SK-N-SH treated with all-trans-retinoic acid at 6 μM for 48 hours (cell line): ENCODE data around the gene TSHZ2.

Experiments used
- ARNTL ChIP-seq: fragments of 450-650 bp; formaldehyde crosslinking; IDR thresholded peaks from 2 replicates; pipeline ENCODE4 v1.5.0; 2020; ENCODE audit warnings: low read depth, mild to moderate bottlenecking, moderate library complexity, borderline replicate concordance
- BACH2 ChIP-seq: fragments of 250-450 bp; sonication (Bioruptor Pico); IDR thresholded peaks from 2 replicates; pipeline ENCODE4 v1.9.0; 2021; ENCODE audit warnings: mild to moderate bottlenecking, borderline replicate concordance
- CREB5 ChIP-seq: fragments of 250-450 bp; sonication (Bioruptor Pico); IDR thresholded peaks from 2 replicates; pipeline ENCODE4 v1.5.1; 2020; ENCODE audit warnings: low read depth, mild to moderate bottlenecking, moderate library complexity
- CSDC2 ChIP-seq: fragments of 250-450 bp; sonication (Bioruptor Pico); IDR thresholded peaks from 2 replicates; pipeline ENCODE4 v1.5.0; 2020; ENCODE audit warnings: mild to moderate bottlenecking, moderate library complexity
- CSRNP3 ChIP-seq: fragments of 250-450 bp; sonication (Bioruptor Pico); IDR thresholded peaks from 2 replicates; pipeline ENCODE4 v1.5.1; 2021; ENCODE audit warnings: mild to moderate bottlenecking, moderate library complexity
- GLIS3 ChIP-seq: fragments of 250-450 bp; sonication (Bioruptor Pico); IDR thresholded peaks from 2 replicates; pipeline ENCODE4 v1.5.0; 2020; ENCODE audit warnings: mild to moderate bottlenecking, moderate library complexity
- PATZ1 ChIP-seq: fragments of 250-450 bp; sonication (Bioruptor Pico); IDR thresholded peaks from 2 replicates; pipeline ENCODE4 v1.8.0; 2020; ENCODE audit warnings: mild to moderate bottlenecking, moderate library complexity, borderline replicate concordance
- POU6F1 ChIP-seq: fragments of 250-450 bp; sonication (Bioruptor Pico); IDR thresholded peaks from 2 replicates; pipeline ENCODE4 v1.8.0; 2021; ENCODE audit warnings: low read depth, mild to moderate bottlenecking, moderate library complexity, borderline replicate concordance
- PPARA ChIP-seq: fragments of 250-450 bp; sonication (Bioruptor Pico); IDR thresholded peaks from 2 replicates; pipeline ENCODE4 v1.5.0; 2020; ENCODE audit warnings: mild to moderate bottlenecking, borderline replicate concordance
- TCF4 ChIP-seq: fragments of 250-450 bp; sonication (Bioruptor Pico); IDR thresholded peaks from 2 replicates; pipeline ENCODE4 v1.8.0; 2021; ENCODE audit warnings: mild to moderate bottlenecking, moderate library complexity, borderline replicate concordance
- TSHZ2 ChIP-seq: fragments of 250-450 bp; sonication (Bioruptor Pico); IDR thresholded peaks from 2 replicates; pipeline ENCODE4 v1.5.0; 2020; ENCODE audit warnings: mild to moderate bottlenecking, moderate library complexity
- ZFP3 ChIP-seq: fragments of 250-450 bp; sonication (Bioruptor Pico); IDR thresholded peaks from 2 replicates; pipeline ENCODE4 v1.5.0; 2020; ENCODE audit warnings: mild to moderate bottlenecking, moderate library complexity
- ZNF70 ChIP-seq: fragments of 450-650 bp; formaldehyde crosslinking; IDR thresholded peaks from 2 replicates; pipeline ENCODE4 v1.5.0; 2020; ENCODE audit warnings: mild to moderate bottlenecking, moderate library complexity

GRCh38 chr20:53365539-53366075 is 393.4 kb downstream of the TSHZ2 start:
- TF ChIP-seq ZFP3 (CRISPR knock-in tag), result no peak
- TF ChIP-seq TCF4 (CRISPR knock-in tag), result no peak
- no peak for TF ChIP-seq ARNTL (CRISPR knock-in tag)
- no peak for TF ChIP-seq TSHZ2 (CRISPR knock-in tag)
- TF ChIP-seq PPARA, result no peak
- TF ChIP-seq PATZ1 (CRISPR knock-in tag), result no peak
- TF ChIP-seq CSDC2 (CRISPR knock-in tag), result no peak
- TF ChIP-seq BACH2, result no peak
- TF ChIP-seq CREB5 (CRISPR knock-in tag), result no peak
- no peak for TF ChIP-seq GLIS3
- TF ChIP-seq CSRNP3 (CRISPR knock-in tag), result no peak
- no peak for TF ChIP-seq POU6F1
- TF ChIP-seq ZNF70 (CRISPR knock-in tag), result no peak
